Measurements from ENCODE around the gene BRD3. TPM values are rescaled to one million over a fixed set of nuclear protein-coding genes. Genes with fewer than 3 reads are reported as not detected.
"Not testable (repeated sequence)": the region's sequence is repeated elsewhere in the genome, so short reads cannot be mapped to it uniquely, and the experiment has no call there.

Gene BRD3
- 10 to 100 TPM; 45.0 to 52.4 (median 46.4) TPM for polyA plus RNA-seq (ENCODE audit: insufficient read length in 3 of 3)
- long read RNA-seq, donor 1, full-length matches to known transcripts = 2 of 2 reads
- long read RNA-seq, donor 1, partial matches to known transcripts = 0 of 2 reads
- long read RNA-seq, donor 1, other reads (novel, unspliced or antisense) = 0 of 2 reads
- long read RNA-seq, donor 2, partial matches to known transcripts = 25 of 26 reads
- long read RNA-seq, donor 2, other reads (novel, unspliced or antisense) = 0 of 26 reads
- long read RNA-seq, donor 3, full-length matches to known transcripts = 2 of 9 reads
- long read RNA-seq, donor 3, partial matches to known transcripts = 7 of 9 reads
- long read RNA-seq, donor 3, other reads (novel, unspliced or antisense) = 0 of 9 reads
- long read RNA-seq, donor 4, full-length matches to known transcripts = 3 of 3 reads
- long read RNA-seq, donor 4, partial matches to known transcripts = 0 of 3 reads
- long read RNA-seq, donor 4, other reads (novel, unspliced or antisense) = 0 of 3 reads
- long read RNA-seq, donor 5 = 0 reads
- long read RNA-seq, donor 6, full-length matches to known transcripts = 2 of 12 reads
- long read RNA-seq, donor 6, partial matches to known transcripts = 10 of 12 reads
- long read RNA-seq, donor 6, other reads (novel, unspliced or antisense) = 0 of 12 reads
- long read RNA-seq, donor 7, full-length matches to known transcripts = 3 of 3 reads
- long read RNA-seq, donor 7, partial matches to known transcripts = 0 of 3 reads
- long read RNA-seq, donor 7, other reads (novel, unspliced or antisense) = 0 of 3 reads
- long read RNA-seq, donor 8, full-length matches to known transcripts = 4 of 4 reads
- long read RNA-seq, donor 8, partial matches to known transcripts = 0 of 4 reads
- long read RNA-seq, donor 8, other reads (novel, unspliced or antisense) = 0 of 4 reads
- long read RNA-seq, donor 9, full-length matches to known transcripts = 3 of 3 reads
- long read RNA-seq, donor 9, partial matches to known transcripts = 0 of 3 reads
- long read RNA-seq, donor 9, other reads (novel, unspliced or antisense) = 0 of 3 reads
- long read RNA-seq, donor 10, full-length matches to known transcripts = 1 of 69 reads
- long read RNA-seq, donor 10, partial matches to known transcripts = 68 of 69 reads
- long read RNA-seq, donor 10, other reads (novel, unspliced or antisense) = 0 of 69 reads
- long read RNA-seq, donor 11, full-length matches to known transcripts = 3 of 3 reads
- long read RNA-seq, donor 11, partial matches to known transcripts = 0 of 3 reads
- long read RNA-seq, donor 11, other reads (novel, unspliced or antisense) = 0 of 3 reads
- long read RNA-seq, donor 12, partial matches to known transcripts = 20 of 20 reads
- long read RNA-seq, donor 12, other reads (novel, unspliced or antisense) = 0 of 20 reads
- long read RNA-seq, donor 13 = 0 reads
- long read RNA-seq, donor 14 = 0 reads
- long read RNA-seq, donor 15 = 0 reads
- long read RNA-seq, donor 16, full-length matches to known transcripts = 5 of 5 reads
- long read RNA-seq, donor 16, partial matches to known transcripts = 0 of 5 reads
- long read RNA-seq, donor 16, other reads (novel, unspliced or antisense) = 0 of 5 reads

- DNase-seq (ENCODE audit: extremely low read depth in 1 of 11, low read depth in 9 of 11, low spot score in 4 of 11) = peak; percentile 65 to 90 (median 85)
Observed at GRCh38 chr9:134067904-134068743, at the start of gene BRD3. BRD3 (minus strand) TSS chr9:134068026; CDS start chr9:134053477, 14,549 bp downstream.

- no peak for DNase-seq (ENCODE audit: extremely low read depth in 1 of 11, low read depth in 9 of 11, low spot score in 4 of 11)
Observed at GRCh38 chr9:134112561-134112960, 44.7 kb upstream of the BRD3 start.

DNA sequence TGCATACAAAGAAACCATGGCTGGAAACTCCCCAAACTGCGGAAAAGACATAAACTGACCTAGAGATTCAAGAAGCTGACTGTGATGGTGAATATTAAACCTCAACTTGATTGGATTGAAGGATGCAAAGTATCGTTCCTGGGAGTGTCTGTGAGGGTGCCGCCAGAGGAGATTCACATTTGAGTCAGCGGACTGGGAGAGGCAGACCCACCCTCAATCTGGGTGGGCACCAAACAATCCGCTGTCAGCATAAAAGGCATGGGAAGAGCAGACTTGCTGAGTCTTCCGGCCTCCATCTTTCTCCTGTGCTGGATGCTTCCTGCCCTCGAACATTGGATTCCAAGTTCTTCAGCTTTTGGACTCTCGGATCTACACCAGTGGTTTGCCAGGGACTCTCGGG, 43.2 kb upstream of the BRD3 start:
- DNase-seq (ENCODE audit: extremely low read depth in 1 of 11, low read depth in 9 of 11, low spot score in 4 of 11) = no peak

- no peak for DNase-seq (ENCODE audit: extremely low read depth in 1 of 11, low read depth in 9 of 11, low spot score in 4 of 11)
Observed at GRCh38 chr9:134103391-134103998, 35.7 kb upstream of the BRD3 start.

DNA sequence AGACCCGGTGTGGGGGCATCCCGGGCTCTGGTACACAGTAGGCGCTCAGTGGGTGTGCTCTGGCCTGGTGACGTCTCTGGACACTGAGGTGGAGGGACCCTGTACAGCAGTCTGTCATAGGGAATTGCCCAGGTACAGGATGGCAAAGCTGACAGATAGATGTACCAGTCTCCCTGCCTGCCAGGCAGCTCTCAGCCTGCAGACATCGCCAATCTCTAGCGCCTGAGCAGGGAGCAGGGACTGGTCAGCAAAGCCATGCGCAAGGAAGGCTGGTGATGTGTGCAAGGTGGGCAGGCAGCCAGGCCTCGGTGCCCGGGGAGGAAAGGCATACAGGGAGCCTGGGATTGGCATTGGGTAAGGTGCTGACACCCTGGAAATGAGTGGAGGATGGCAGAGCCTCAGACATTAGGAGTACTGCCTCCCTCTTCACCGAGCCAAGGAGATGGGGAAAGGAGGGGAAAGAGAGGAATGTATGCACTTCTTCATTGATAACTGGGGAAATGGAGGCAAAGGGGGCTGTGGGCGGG, 33.9 kb upstream of the BRD3 start:
- no peak for DNase-seq (ENCODE audit: extremely low read depth in 1 of 11, low read depth in 9 of 11, low spot score in 4 of 11)

DNA sequence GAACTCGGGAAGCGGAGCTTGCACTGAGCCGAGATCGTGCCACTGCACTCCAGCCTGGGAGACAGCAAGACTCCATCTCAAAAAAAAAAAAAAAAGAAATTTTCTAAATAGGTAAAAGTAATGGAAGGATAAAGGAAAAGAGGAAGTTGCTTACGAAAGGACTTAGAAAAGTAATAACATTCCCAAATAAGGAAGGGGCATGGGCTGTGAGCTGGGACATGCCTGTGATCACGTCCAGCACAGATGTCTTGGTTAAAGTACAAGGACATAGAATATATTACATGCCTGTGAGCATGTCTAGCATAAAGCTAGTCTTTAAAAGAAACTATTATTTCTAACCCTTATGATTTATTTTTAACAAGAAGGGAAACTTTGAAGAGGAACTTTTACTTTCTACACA, 33.3 kb upstream of the BRD3 start:
- not testable (repeated sequence) for DNase-seq (ENCODE audit: extremely low read depth in 1 of 11, low read depth in 9 of 11, low spot score in 4 of 11)

DNA sequence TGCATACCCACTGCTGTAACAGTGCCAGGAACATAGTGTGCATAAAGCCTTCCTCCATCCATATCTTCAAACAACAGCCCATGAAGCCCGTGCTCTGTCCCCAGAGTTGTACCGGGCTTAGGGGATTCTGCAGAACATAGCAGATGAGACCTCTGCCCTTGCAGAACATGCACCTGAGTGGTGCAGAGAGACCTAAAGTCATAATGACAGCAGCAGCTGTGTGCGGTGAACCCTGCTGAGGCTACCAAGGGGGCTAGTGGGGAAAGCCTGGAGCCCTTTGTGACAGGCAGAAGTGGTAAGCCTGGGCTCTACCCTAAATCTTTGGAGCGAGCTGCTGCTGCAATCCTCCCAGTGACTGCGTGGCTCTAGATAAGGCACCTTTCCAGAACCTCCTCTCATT, 32.2 kb upstream of the BRD3 start:
- DNase-seq (ENCODE audit: extremely low read depth in 1 of 11, low read depth in 9 of 11, low spot score in 4 of 11) = no peak

- DNase-seq (ENCODE audit: extremely low read depth in 1 of 11, low read depth in 9 of 11, low spot score in 4 of 11) = no peak
Observed at GRCh38 chr9:134099123-134099761, 31.4 kb upstream of the BRD3 start.

DNA sequence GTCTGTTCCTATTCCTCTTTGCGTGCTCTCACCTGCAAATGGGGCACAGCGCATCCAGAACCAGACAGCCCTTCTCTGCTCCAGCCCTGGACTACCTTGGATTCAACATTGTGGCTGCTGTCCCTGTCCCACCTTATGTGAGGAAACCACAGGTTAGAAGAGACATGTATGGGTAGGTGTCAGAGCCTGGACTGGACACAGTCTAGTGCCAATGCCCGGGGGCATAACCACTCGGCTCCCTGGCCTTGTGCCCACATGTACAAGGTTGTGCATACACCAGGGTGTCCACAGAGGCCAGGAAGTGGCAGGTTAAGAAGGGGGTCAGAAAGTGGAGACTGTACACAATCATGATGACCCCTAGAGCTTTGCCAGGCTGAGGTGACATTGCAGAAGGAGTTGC, 22.1 kb upstream of the BRD3 start:
- DNase-seq (ENCODE audit: extremely low read depth in 1 of 11, low read depth in 9 of 11, low spot score in 4 of 11) = no peak

DNA sequence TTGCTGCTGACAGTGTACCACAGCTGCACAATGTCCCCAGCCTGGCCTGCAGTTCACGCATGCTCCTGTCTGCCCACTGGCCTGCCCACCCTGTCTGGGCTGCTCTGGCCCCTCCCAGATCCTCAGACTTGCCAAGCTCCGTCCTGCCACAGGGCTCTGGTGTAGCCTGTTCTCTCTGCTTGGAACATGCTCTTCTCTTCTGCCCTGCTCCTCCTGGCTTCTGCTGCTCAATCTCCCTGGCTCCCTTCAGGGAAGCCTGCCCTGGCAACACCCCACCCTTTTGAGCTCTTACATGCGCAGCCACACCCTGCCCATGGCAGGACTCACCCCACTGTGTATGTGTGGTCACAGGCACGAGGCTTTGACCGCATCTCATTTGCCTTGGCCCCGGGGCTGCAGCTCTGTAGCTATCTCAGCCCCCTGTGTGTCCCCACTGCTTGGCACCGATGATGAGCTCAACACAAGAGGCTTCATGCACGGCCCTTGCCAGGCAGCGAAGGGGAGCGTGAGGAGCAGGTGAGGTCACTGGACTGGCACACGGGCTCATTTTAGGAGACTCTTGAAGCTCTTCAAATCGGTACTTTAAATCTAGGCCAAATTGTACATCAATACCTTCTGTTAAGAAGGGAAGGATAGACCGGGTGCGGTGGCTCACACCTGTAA, 20.4 kb upstream of the BRD3 start:
- no peak for DNase-seq (ENCODE audit: extremely low read depth in 1 of 11, low read depth in 9 of 11, low spot score in 4 of 11)

DNA sequence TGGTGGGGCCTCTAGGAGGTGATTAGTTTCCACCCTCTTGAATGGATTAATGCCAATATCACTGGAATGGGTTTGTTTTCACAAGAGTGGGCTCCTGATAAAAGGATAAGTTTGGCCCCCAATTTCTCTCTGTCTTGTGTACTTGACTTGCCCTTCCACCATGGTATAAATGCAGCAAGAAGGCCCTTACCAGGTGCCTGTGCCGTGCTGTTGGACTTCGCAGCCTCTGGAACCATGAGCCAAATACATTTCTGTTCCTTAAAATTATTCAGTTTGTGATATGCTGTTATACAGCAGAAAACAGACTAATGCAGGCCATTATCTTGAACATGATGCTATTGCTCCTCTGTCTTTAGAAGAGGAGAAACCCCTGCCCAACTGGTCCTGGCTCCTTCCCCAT, 17.8 kb upstream of the BRD3 start:
- no peak for DNase-seq (ENCODE audit: extremely low read depth in 1 of 11, low read depth in 9 of 11, low spot score in 4 of 11)

DNA sequence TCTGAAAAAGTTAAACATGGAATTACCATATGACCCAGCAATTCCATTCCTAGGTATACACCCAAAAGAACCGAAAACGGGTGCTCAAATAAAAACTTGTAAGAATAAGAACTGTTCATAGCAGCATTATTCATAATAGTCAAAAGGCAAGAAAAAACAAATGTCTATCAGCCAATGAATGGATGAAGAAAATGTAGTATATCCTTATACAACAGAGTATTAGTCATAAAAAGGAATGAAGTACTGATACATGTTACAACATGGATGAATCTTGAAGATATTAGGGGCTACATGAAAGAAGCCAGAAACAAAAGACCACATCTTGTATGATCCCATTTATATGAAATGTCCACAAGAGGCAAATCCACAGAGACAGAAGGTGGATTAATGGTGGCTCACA, 15.6 kb upstream of the BRD3 start:
- DNase-seq (ENCODE audit: extremely low read depth in 1 of 11, low read depth in 9 of 11, low spot score in 4 of 11) = no peak

- DNase-seq (ENCODE audit: extremely low read depth in 1 of 11, low read depth in 9 of 11, low spot score in 4 of 11) = no peak
Observed at GRCh38 chr9:134076644-134077043, 8.8 kb upstream of the BRD3 start.

- DNase-seq (ENCODE audit: extremely low read depth in 1 of 11, low read depth in 9 of 11, low spot score in 4 of 11) = not testable (repeated sequence)
Observed at GRCh38 chr9:134075689-134076088, 7.9 kb upstream of the BRD3 start.

DNA sequence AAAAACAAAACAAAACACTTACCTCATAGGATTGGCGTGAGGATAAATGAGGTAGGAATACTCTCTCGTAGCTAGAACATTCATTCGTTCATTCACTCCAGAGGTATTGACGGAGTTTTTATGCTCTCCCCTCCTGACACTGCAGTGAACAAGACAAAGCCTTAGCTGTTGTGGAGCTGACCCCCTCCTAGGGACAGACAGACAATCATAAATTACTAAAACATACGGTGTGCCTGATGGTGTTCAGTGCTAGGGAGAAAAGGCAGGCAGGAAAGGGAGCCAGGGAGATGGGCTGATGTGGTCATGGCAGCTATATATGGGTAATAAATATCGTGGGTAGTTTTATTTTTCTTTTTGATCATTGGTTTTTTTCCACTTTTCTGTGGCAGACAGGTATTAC, 5.7 kb upstream of the BRD3 start:
- no peak for DNase-seq (ENCODE audit: extremely low read depth in 1 of 11, low read depth in 9 of 11, low spot score in 4 of 11)

DNA sequence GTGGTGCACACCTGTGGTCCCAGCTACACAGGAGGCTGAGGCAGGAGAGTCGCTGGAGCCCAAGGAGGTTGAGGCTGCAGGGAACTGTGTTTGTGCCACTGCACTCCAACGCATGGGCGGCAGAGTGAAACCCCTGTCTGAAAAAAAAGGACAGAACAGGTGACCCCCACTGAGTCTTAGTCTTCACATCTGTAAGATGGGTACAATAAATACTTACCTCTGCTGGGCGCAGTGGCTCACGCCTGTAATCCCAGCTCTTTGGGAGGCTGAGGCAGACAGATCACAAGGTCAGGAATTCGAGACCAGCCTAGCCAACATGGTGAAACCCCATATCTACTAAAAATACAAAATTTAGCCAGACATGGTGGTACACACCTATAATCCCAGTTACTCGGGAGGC, 4.9 kb upstream of the BRD3 start:
- DNase-seq (ENCODE audit: extremely low read depth in 1 of 11, low read depth in 9 of 11, low spot score in 4 of 11) = not testable (repeated sequence)
